SH-SY5Y (cell line): ENCODE results near the gene TBC1D9B.

Source experiments
- GATA2 ChIP-seq: IDR thresholded peaks from 2 replicates; pipeline ENCODE4 v1.6.1; 2011; ENCODE audit warnings: mild to moderate bottlenecking, low read depth, low read length
- GATA3 ChIP-seq: IDR thresholded peaks from 2 replicates; pipeline ENCODE4 v1.6.1; 2011; ENCODE audit warnings: low read depth, mild to moderate bottlenecking, low read length, moderate library complexity

- TF ChIP-seq GATA3 (no peak), GATA2 (no peak)
Measured at GRCh38 chr5:179900206-179900605, 7.5 kb downstream of the TBC1D9B start.
